Measurements from ENCODE around the gene C1orf50.

C1orf50 gene

DNA sequence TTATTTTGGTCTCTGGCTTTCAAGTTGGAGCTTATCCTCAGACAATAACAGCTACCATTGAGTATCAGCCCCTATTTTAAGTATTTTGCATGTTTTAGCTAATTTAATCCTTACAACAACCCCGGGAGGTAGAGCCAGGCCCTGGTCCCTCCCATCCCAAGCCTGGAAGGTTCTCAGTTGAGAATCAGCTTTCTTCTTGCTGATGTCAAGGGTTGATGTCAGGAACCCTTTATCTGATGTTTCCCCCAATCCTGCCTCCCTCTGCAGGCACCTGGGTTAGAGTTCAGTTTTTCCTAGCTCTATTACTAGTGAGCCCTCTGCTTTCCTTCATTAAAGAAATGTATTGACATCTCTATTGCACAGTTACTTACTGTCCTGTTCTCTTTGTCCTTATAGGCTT lies 53.8 kb downstream of the C1orf50 start:
- Mint-ChIP-seq H3K4me3 (no peak overlapping the region), H3K9me3 (no peaks in the 10 kb centered on the region), H3K27ac (no peak overlapping the region), H3K36me3 (ENCODE audit: low read depth) (peaks cover 4% of the 10 kb centered on the region), H3K27me3 (no peaks in the 10 kb centered on the region), H3K4me1 (peaks cover 27% of the 10 kb centered on the region)
- DNase-seq (no peak), ATAC-seq (no peak)

DNA sequence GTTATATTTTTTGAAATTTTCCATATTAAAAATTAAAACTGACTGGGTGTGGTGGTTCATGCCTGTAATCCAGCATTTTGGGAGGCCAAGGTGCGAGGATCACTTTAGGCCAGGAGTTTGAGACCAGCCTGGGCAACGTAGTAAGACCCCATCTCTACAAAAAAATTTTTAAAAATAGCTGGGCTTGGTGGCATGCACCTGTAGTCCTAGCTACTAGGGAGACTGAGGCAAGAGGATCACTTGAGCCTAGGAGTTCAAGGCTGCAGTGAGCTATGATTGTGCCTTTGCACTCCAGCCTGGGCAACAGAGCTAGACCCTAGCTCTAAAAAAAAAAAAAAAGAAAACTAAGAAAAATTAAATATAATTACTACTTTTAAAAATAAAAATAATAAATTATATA lies 54.6 kb downstream of the C1orf50 start:
- no peaks in the 10 kb centered on the region for H3K9me3 Mint-ChIP-seq
- H3K27ac Mint-ChIP-seq, result no peak overlapping the region
- DNase-seq, result no peak
- peaks cover 18% of the 10 kb centered on the region for H3K4me1 Mint-ChIP-seq
- ATAC-seq, result no peak
- no peaks in the 10 kb centered on the region for H3K36me3 Mint-ChIP-seq (ENCODE audit: low read depth)
- H3K4me3 Mint-ChIP-seq, result no peak overlapping the region
- no peaks in the 10 kb centered on the region for H3K27me3 Mint-ChIP-seq

DNA sequence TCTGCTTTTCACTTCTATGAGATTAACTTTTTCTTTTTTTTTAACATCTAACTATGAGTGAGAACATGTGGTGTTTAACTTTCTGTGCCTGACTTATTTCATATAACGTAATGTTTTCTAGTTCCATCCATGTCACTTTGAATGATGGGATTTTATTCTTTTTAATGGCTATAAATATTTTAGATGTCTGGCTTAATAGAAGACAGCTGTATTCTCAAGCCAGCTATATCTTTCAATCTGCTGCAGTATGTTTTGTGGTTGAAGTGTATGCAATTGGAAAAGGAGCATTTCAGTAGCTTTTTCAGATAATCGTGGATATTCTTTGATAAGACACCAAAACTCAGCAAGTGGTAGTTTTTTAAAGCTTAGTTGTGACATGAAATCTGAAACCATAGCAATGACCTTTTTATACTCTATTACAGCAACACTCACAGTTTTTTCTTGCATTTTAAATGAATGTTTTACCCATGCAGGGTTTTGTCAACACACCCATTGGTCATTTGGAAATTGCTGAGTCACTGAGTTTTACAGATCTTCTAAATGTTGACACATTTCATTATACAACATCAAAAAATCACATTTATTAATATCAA lies 55.8 kb downstream of the C1orf50 start:
- ATAC-seq, result no peak
- peaks cover 12% of the 10 kb centered on the region for H3K4me1 Mint-ChIP-seq
- H3K9me3 Mint-ChIP-seq, result no peaks in the 10 kb centered on the region
- H3K27ac Mint-ChIP-seq, result no peak overlapping the region
- H3K4me3 Mint-ChIP-seq, result no peak overlapping the region
- no peak for DNase-seq
- no peaks in the 10 kb centered on the region for H3K27me3 Mint-ChIP-seq
- no peaks in the 10 kb centered on the region for H3K36me3 Mint-ChIP-seq (ENCODE audit: low read depth)

DNA sequence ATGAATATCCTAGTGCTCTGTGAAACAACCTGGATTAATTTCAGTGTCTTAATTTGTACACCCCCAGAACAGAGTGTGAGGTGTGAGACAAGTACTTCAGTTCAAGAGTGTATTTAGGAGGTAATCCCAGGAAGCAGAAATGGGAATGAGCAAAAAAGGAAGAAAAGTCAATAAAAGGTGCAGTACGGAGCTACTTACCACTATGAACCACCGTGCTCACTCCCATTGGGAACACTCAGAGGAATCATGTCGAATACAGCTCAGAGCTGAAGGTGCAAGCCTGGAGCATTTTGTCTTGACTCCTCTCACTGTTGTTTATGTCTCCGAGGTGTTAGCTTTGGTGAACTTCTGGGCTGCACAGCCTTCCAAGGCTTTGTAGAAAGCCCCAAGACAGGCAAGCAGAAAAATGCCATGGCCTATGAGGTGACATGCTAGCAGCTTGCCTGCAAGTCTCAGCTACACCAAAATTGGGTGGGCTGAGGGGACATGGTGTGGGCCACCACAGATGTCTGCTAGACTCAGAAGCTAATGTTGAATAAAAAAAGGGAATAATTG lies 57.5 kb downstream of the C1orf50 start:
- Mint-ChIP-seq H3K27ac (no peak overlapping the region), H3K4me1 (peaks cover 9% of the 10 kb centered on the region), H3K4me3 (no peak overlapping the region), H3K9me3 (no peaks in the 10 kb centered on the region), H3K36me3 (ENCODE audit: low read depth) (no peaks in the 10 kb centered on the region), H3K27me3 (no peaks in the 10 kb centered on the region)
- DNase-seq (no peak), ATAC-seq (no peak)

DNA sequence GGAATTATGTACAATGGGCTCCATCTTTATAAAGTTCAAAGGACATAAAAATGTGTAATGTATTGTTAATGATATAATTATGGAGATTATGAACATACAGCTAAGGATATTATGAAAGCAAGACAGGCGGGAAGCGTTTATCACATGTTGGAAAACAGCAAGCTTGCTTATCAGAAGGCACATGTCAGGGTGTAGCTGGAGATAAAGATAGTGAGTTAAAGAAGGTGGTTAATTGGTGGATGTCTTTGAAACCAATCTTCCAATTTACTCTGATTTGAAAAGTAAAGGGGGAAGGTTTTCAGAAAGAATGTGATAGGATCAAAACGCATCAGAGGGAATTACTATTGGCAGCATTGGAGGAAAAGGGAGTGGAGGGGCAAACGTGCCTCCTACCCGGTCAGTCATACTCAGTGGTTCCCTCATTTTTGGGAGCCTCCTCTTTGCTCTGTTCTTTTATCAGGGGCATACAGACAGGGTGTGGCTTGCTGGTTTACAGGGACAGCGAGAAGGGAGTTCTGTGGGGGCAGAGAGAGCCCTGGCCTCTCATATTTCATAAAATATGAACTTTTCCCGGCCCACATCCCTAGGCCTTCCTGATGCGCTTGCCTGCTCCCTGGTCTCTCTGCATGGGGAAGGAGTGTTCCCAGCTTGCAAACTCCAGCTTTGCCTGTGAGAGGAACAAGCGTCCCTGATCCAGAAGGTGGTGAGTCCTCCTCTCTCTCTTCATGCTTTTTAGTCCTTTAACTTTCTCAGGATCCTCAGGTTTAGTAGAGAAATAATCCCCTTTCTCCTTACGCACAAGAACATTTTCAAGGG lies 58.2 kb downstream of the C1orf50 start:
- Mint-ChIP-seq H3K36me3 (ENCODE audit: low read depth) (no peaks in the 10 kb centered on the region), H3K9me3 (no peaks in the 10 kb centered on the region), H3K4me3 (no peak overlapping the region), H3K27ac (no peak overlapping the region), H3K27me3 (no peaks in the 10 kb centered on the region), H3K4me1 (peaks cover 9% of the 10 kb centered on the region)
- no peak for DNase-seq
- ATAC-seq, result no peak
